OCI-LY7 (cell line): ENCODE measurements around the gene LRRC8D. TPM values are rescaled to one million over a fixed set of nuclear protein-coding genes. Genes with fewer than 3 reads are reported as not detected.

Experiments used
- BruUV-seq: library from RNA; stranded (reverse); fragments of 400-500 nt; replicated peaks from 2 replicates; lab custom pipeline; 2021; lab: Mats Ljungman, UMichigan
- CTCF ChIA-PET: fragments of 300-600 bp; sonication (Branson Sonifier 250); formaldehyde crosslinking; loops from one replicate; lab custom pipeline; 2022; ENCODE audit warnings: antibody characterized with exemption; ENCODE audit not compliant: unreplicated experiment; lab: Charles Lee
- POLR2A ChIA-PET: fragments of 300-600 bp; sonication (Branson Sonifier 250); formaldehyde crosslinking; loops from one replicate; lab custom pipeline; 2022; ENCODE audit warnings: antibody characterized with exemption; lab: Charles Lee
- DNase-seq: peaks from one replicate; pipeline ENCODE4 v3.0.0-alpha.2; 2015; ENCODE audit warnings: low spot score
- H2AFZ ChIP-seq: fragments of 200-600 bp; sonication (generic), shearing (Covaris generic); 2 replicates; pipeline ENCODE4 v1.6.1; 2014; ENCODE audit warnings: mild to moderate bottlenecking, antibody characterized with exemption, low read length, moderate library complexity
- H3K27ac ChIP-seq: fragments of 200-600 bp; sonication (generic); 2 replicates; pipeline ENCODE4 v1.5.1; 2014; ENCODE audit warnings: mixed run types, low read depth, mild to moderate bottlenecking, moderate library complexity, low read length, inconsistent platforms; ENCODE audit not compliant: poor library complexity, severe bottlenecking
- H3K36me3 ChIP-seq: fragments of 200-600 bp; sonication (generic); 2 replicates; pipeline ENCODE4 v1.6.1; 2014; ENCODE audit warnings: mild to moderate bottlenecking, antibody characterized with exemption, low read length, moderate library complexity, mixed read lengths; ENCODE audit not compliant: insufficient read depth
- H3K4me1 ChIP-seq: fragments of 200-600 bp; sonication (generic); 2 replicates; pipeline ENCODE4 v1.5.1; 2014; ENCODE audit warnings: mild to moderate bottlenecking, low read length; ENCODE audit not compliant: insufficient read depth, poor library complexity, severe bottlenecking
- H3K4me2 ChIP-seq: fragments of 200-600 bp; sonication (generic); 2 replicates; pipeline ENCODE4 v1.6.1; 2014; ENCODE audit warnings: mild to moderate bottlenecking, low read length
- H3K4me3 ChIP-seq: fragments of 200-600 bp; sonication (generic); 2 replicates; pipeline ENCODE4 v1.5.1; 2014; ENCODE audit warnings: mild to moderate bottlenecking, low read depth, low read length; ENCODE audit not compliant: poor library complexity, severe bottlenecking
- H3K79me2 ChIP-seq: fragments of 200-600 bp; sonication (generic); 2 replicates; pipeline ENCODE4 v1.6.1; 2016; ENCODE audit warnings: low read depth, mild to moderate bottlenecking, low read length, moderate library complexity, mixed read lengths; ENCODE audit not compliant: insufficient read depth
- H3K9me2 ChIP-seq: fragments of 200-600 bp; sonication (generic); 2 replicates; pipeline ENCODE4 v1.6.1; 2016; ENCODE audit warnings: mild to moderate bottlenecking, low read length, mixed read lengths; ENCODE audit not compliant: insufficient read depth
- H3K9me3 ChIP-seq: fragments of 200-600 bp; sonication (generic); 2 replicates; pipeline ENCODE4 v1.6.1; 2014; ENCODE audit warnings: mild to moderate bottlenecking, mixed run types, low read length, mixed read lengths
- H4K20me1 ChIP-seq: fragments of 200-600 bp; sonication (generic); 2 replicates; pipeline ENCODE4 v1.6.1; 2014; ENCODE audit warnings: mild to moderate bottlenecking, antibody characterized with exemption, low read length, moderate library complexity, mixed read lengths; ENCODE audit not compliant: insufficient read depth
- EZH2phosphoT487 ChIP-seq: fragments of 200-600 bp; sonication (generic); IDR thresholded peaks from 2 replicates; pipeline ENCODE4 v1.6.1; 2018; ENCODE audit warnings: low read depth, borderline replicate concordance, mild to moderate bottlenecking, mixed run types, antibody characterized with exemption, low read length, moderate library complexity, mixed read lengths
- intact Hi-C: fragments of 100-400 bp; cut with micrococcal nuclease; formaldehyde crosslinking; loops from one replicate; pipeline ENCODE4 v1.10.0; 2022; ENCODE audit not compliant: unreplicated experiment
- total RNA-seq, 2 experiments: library from RNA; depleted of rRNA in 1 of 2; stranded (reverse); fragments of >200 nt in 1 of 2; shearing (Covaris generic) in 1 of 2; gene quantifications; 2 replicates each; pipeline ENCODE4 v1.2.3, GENCODE V29; 2014 to 2022
- TF ChIP-seq, protein P1 (sequence below): fragments of 200-600 bp; sonication (generic); conservative IDR thresholded peaks from 2 replicates; pipeline ENCODE4 v1.5.1; 2014; ENCODE audit warnings: mild to moderate bottlenecking, antibody characterized with exemption, low read length, moderate library complexity, mixed read lengths

The LRRC8D gene
- total RNA-seq, 2 experiments from 2014 or later = 23.8 to 37.1 TPM

DNA sequence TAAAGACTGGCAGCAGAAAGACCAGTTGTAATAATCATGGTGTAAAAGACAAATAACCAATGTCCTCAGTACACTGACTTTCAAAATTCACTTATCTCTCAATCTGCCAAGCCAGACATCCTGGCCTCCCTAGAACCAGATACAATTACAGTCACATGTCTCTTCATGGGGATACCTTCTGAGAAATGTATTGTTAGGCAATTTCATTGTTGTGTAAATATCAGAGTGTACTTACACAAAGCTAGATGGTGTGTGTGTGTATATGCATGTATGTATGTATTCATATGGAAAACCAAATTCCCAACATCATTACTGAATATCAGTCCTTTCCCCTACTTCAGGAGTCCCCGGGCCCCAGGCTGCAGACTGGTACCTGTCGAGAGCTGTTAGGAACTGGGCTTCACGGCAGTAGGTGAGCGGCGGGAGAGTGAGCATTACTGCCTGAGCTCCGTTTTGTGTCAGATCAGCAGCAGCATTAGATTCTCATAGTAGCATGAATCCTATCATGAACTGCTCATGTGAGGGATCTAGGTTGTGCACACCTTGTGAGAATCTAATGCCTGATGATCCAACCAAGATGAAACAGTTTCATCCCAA, 108.7 kb downstream of the LRRC8D start:
- no peak overlapping the region for H3K4me2 ChIP-seq
- no peak for DNase-seq
- H2AFZ ChIP-seq = no peak overlapping the region
- TF ChIP-seq EZH2phosphoT487 = no peak
- TF ChIP-seq, protein P1, sequence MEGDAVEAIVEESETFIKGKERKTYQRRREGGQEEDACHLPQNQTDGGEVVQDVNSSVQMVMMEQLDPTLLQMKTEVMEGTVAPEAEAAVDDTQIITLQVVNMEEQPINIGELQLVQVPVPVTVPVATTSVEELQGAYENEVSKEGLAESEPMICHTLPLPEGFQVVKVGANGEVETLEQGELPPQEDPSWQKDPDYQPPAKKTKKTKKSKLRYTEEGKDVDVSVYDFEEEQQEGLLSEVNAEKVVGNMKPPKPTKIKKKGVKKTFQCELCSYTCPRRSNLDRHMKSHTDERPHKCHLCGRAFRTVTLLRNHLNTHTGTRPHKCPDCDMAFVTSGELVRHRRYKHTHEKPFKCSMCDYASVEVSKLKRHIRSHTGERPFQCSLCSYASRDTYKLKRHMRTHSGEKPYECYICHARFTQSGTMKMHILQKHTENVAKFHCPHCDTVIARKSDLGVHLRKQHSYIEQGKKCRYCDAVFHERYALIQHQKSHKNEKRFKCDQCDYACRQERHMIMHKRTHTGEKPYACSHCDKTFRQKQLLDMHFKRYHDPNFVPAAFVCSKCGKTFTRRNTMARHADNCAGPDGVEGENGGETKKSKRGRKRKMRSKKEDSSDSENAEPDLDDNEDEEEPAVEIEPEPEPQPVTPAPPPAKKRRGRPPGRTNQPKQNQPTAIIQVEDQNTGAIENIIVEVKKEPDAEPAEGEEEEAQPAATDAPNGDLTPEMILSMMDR = no peak
- intact Hi-C loops = no loop called here
- H3K4me3 ChIP-seq = no peak overlapping the region
- peaks cover 22% of the 10 kb centered on the region for H3K36me3 ChIP-seq
- BruUV-seq = no TSS peak
- ChIA-PET CTCF (no interaction called here), POLR2A (interaction anchor here (0.7 to 1.5 kb wide), 2 partner anchors 11 to 34 kb away, joined by 3 read pairs; no protein-coding TSS in a partner anchor)
- no peaks in the 10 kb centered on the region for H4K20me1 ChIP-seq
- no peak overlapping the region for H3K27ac ChIP-seq
- no peaks in the 10 kb centered on the region for H3K9me2 ChIP-seq
- peaks cover 11% of the 10 kb centered on the region for H3K4me1 ChIP-seq
- no peaks in the 10 kb centered on the region for H3K79me2 ChIP-seq
- H3K9me3 ChIP-seq = no peaks in the 10 kb centered on the region

DNA sequence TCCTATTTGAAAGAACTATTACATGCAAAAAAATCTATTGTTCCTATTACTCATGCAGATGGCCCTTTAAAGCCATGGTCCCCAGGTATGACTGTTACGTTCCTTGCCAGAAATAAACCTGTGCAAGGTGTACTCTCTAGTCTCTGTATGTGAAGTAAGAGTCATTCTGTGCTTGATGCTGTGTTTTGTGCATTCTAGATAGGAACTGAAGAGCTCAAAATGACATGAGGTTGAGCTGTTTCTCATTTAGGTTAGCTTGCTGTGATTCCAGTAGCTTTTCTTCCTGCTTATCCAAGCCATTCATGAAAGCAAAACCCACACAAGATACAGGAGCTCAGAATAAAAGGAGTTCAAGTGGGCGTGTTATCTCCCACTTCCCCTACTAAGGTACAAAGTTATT, 109.7 kb downstream of the LRRC8D start:
- no peaks in the 10 kb centered on the region for H3K9me3 ChIP-seq
- no peak for TF ChIP-seq EZH2phosphoT487
- TF ChIP-seq, protein P1 = no peak
- H3K79me2 ChIP-seq = no peaks in the 10 kb centered on the region
- no TSS peak for BruUV-seq
- no peaks in the 10 kb centered on the region for H4K20me1 ChIP-seq
- H2AFZ ChIP-seq = no peak overlapping the region
- H3K27ac ChIP-seq = no peak overlapping the region
- ChIA-PET POLR2A (interaction anchor here (0.6 to 1.5 kb wide), 6 partner anchors 12 to 353 kb away, joined by 3 to 5 read pairs (median 4); no protein-coding TSS in a partner anchor), CTCF (no interaction called here)
- no peaks in the 10 kb centered on the region for H3K9me2 ChIP-seq
- H3K4me3 ChIP-seq = no peak overlapping the region
- no peak for DNase-seq
- no peak overlapping the region for H3K4me2 ChIP-seq
- H3K4me1 ChIP-seq = peaks cover 11% of the 10 kb centered on the region
- intact Hi-C loops = no loop called here
- H3K36me3 ChIP-seq = peaks cover 30% of the 10 kb centered on the region

DNA sequence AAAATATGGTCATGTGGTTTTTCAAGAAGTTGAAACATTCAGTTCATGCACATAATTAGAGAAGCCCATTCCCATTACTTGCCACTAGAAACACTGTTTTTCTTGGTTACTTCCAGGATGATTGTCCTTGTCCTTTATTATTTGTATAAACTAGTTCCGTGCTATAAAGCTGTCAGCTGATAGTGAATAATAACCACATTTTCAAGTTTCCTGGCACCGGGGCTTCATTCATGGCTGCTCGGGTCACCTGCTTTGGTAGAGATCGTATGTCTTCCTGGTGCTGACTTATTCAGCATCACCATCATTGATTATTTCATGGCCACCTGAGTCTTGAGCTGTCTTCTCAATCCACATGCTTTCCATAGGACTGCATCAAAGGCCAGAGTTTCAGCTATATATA, 111.1 kb downstream of the LRRC8D start:
- POLR2A ChIA-PET = interaction anchor here (0.7 to 0.8 kb wide), 2 partner anchors 12 to 50 kb away, joined by 3 read pairs; no protein-coding TSS in a partner anchor
- intact Hi-C loops = no loop called here

More for the DNA sequence above, 111.1 kb downstream of the LRRC8D start:
- Histone ChIP-seq H3K4me2 (no peak overlapping the region), H3K9me3 (no peaks in the 10 kb centered on the region), H3K36me3 (peaks cover 43% of the 10 kb centered on the region), H3K9me2 (no peaks in the 10 kb centered on the region), H2AFZ (no peak overlapping the region), H3K4me1 (peaks cover 11% of the 10 kb centered on the region), H3K27ac (no peak overlapping the region), H4K20me1 (no peaks in the 10 kb centered on the region), H3K79me2 (no peaks in the 10 kb centered on the region), H3K4me3 (no peak overlapping the region)
- no peak for DNase-seq
- TF ChIP-seq, protein P1 = no peak
- no peak for TF ChIP-seq EZH2phosphoT487
- CTCF ChIA-PET = no interaction called here
- BruUV-seq = no TSS peak
